ENCODE measurements around the gene OR2F1.
A peak's percentile ranks its signal among the peaks of the same experiment; 100 is the strongest.

Gene OR2F1, protein sequence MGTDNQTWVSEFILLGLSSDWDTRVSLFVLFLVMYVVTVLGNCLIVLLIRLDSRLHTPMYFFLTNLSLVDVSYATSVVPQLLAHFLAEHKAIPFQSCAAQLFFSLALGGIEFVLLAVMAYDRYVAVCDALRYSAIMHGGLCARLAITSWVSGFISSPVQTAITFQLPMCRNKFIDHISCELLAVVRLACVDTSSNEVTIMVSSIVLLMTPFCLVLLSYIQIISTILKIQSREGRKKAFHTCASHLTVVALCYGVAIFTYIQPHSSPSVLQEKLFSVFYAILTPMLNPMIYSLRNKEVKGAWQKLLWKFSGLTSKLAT

DNA sequence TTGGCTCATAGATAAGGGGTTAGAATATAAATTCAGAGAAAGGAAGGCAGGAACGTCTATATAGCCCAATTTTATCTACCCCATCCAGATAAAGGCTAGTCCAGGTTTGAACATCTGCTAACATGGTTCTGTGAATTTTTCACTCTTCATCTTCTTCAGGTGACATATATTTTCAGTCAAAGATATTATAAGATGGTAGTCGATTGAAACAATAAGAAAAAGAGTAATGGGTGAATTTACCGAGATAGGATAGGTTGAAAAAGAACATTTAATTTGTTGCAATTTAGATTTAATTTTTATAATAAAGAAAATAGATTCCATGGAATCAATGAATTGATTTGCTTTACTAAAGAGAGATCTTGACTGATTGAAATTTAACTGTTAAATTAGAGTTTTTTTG, at the start of gene OR2F1:
OR2F1 (plus strand) TSS at position 301 of the 400 bp plus-strand sequence. CDS start 5,127 bp downstream, outside the sequence.
- DNase-seq (ENCODE audit: low spot score) = no peak

DNA sequence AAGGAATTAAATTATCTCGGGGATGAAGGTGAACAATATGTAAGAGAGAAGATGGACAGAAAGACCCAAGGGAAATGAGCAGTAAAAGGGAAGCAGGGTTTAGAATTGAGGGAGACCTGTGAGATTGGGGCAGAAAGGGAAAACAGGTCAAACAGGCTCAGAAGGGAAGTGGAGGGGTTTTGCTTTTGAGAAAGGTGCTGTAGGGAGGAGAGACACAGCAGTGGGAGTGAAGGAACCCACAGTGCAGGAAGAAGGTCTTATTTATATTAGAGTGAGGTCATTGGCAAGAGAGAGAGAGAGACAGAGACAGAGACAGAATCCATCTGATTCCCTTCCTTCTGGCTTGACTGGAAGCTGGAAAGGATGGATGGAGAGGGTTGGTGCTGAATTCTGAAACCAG, 49.1 kb upstream of the OR2F1 start:
- no peak for DNase-seq (ENCODE audit: low spot score)

DNA sequence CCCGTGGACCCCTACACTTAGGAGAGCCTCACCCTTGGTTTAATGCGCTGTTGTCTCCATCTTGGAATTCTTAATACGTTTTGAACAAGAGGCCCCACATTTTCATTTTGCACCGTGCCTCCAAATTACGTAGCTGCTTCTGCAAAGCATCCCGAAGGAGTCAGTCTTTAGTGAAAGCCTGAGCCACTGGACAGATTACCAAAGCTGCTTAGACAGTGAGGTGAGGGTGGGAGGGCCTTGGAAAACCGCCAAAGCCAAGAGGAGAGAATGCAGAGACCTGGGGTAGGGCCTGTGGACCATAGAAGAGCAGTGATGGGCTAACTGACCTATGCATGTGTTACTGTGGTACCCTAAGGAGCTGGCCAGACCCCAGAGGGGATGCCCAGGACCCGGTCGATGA, 48.5 kb upstream of the OR2F1 start:
- DNase-seq (ENCODE audit: low spot score) = no peak

- DNase-seq (ENCODE audit: low spot score) = no peak
Measured at GRCh38 chr7:143906895-143907294, 47.7 kb upstream of the OR2F1 start.

GRCh38 chr7:143908120-143908519, 46.5 kb upstream of the OR2F1 start:
- DNase-seq (ENCODE audit: low spot score) = no peak

DNA sequence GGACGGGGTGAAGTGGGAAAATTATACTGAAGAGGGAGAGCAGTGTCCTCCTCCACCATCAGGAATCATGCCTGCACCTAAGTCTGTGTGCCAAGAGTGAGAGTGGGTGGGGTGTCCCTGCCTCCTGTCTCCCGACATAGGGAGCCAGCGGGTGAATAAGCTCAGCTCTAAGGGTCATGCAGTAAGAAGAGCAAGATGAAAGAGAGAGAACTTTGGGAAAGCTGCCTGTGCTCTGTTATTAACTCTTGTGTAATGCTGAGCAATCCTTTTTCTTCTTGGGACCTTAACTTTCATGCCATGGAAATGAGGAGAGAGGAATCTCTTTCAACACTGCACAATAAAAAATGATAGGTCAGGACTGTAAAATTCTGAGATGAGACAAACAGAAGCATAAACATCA, 44.8 kb upstream of the OR2F1 start:
- no peak for DNase-seq (ENCODE audit: low spot score)

DNA sequence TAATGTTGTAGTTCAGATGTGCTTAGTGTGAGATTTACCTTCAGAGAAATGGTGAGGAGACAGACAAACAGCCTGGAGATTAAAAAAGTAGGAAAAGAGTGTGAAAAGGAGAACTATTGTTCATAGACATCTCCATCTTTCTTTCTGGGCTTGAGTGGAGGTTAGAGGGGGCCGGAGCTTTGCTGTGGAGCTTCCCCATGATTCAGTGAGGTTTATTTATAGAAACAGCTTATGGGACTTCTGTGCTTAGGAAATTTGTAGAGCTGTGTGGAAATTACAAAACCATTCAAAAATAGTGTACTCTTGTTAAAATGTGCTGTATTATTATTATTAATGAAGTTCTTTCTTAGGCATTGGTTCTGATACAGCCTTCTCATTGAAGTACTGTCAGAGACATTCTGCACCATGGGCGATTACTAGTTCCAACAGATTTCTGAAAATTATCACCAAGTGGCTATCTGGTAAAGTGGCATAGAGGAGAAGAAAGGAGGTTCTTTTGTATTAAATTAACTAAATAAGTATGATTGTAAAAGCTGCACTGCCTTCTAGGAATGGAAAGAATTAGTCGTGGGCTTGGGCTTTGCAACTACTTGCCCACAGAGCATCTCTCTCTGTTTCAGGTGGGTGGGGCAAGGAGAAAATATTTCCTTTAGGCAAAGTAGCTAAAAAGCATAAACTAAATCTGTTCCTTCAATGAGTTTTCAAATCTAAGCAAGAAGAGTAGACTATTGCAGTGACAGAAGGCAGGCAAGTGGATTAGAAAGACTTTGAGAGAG, 44.0 kb upstream of the OR2F1 start:
- DNase-seq (ENCODE audit: low spot score) = no peak

DNA sequence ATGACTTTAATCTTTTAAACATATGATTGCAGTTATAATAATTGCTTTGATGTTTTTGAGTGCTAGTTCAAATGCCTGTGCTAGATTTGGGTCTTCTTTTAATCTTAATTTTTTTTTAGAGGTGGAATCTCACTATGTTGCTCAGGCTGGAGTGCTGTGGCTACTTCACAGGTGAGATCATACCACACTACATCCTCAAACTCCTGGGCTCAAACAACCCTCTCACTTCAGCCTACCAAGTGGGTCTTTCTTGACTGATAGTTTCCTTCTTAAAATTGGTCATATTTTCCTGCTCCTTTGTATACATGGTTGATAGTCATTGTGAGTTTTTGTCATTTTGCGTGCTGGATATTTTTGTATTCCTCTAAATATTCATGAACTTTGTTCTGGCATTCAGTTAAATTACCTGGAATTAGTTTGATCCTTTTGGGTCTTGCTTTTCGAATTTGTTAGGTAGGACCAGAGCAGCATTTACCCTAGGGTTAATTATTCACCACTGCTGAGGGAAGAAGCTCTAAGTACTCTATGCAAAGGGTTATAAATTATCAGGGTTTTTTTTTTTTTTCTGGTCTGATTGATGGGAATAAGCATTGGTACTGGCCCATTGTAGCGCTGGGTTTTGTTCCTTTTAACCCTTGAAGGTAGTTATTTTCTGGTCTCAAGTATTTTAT, 40.6 kb upstream of the OR2F1 start:
- no peak for DNase-seq (ENCODE audit: low spot score)

DNA sequence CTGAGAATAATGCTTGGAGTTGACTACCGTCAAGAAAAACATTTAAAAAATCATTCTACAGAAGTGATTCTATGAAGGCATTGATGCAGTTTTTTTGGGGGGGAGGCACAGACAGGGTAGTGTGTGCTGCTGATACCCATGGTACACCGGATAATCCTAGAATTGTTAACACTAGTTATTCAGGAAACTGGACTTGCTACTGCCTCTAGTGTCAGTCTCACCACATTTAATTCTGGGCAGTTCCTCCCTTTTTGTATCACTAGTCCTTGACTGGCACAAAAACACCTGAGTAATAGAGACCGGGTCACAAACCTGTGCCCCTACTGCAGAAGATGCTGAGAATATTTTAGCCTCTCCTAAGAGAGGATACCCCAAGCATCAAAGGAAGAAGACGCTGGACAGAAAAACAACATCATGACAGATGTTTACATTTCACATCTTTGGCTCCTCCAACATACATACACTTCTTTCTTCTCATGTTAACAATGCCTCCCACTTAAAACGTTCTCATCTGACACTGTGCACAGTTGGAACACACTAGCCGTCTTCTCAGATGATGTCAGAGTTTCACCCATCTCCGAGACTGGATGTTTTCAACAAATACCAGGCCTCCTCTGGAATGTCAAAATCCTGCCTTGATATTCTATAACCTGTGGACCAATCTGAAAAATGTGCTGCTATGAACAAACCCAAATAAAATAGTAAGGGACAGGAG, 39.5 kb upstream of the OR2F1 start:
- no peak for DNase-seq (ENCODE audit: low spot score)

DNA sequence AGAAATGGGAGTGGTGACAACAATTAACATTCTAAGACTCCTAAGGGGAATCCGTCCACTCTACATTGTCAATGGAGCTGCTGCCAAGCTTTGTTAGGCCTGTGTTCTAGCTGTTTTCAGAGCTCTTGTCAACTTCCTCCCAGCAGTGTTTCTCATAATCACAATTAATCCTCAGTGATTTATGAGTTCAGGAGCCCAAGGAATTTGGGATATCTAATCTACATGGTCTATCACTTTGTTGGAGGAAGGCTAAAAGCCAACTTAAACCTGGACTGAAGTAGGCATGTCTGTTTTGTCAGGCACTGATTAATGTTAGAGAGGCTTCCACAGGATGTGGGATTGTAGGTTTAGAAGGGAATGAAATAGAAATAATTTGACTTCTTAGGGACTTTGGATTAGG, 29.8 kb upstream of the OR2F1 start:
- DNase-seq (ENCODE audit: low spot score) = no peak

- no peak for DNase-seq (ENCODE audit: low spot score)
Measured at GRCh38 chr7:143929224-143929920, 25.3 kb upstream of the OR2F1 start.

- no peak for DNase-seq (ENCODE audit: low spot score)
Measured at GRCh38 chr7:143931739-143932138, 22.9 kb upstream of the OR2F1 start.

DNA sequence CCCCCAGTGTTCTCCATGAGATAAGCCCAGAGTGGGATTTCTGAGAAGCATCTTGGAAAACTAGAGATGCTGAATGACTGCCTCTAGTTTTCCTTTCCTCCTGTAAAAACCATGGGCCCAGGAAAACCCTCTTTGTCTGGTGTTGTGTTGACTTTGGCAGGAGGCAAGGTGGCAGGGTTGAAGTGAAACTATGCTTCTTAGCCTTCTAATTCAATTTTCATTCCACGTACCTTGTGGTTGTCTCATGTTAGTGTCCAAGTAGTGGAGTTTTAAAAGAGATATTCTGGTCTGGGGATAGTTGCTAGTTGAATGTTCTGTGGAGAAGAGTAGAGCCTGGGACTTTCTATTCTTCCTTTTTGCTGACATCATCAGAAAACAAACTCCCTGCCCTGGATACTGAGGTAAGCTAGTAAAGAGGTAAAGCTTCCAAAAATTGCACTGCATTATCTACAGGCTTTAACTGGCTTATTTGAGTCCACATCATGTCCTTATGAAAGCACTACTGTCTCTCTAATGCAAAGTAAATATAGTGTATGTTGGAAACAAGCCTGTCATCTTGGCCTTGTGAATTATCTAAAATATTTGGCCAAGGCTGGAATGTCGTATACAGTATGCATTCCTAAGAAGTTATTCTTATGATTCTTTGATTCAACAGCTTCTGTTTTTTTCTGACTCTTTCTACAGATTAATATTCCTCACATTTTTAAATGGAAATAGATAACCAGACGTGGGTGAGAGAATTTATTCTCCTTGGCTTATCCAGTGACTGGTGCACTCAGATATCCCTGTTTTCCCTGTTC, 19.9 kb upstream of the OR2F1 start, which contains the start of gene OR2F2:
OR2F2 (plus strand) TSS at position 708 of the 800 bp plus-strand sequence; CDS start at position 708, 0 bp downstream.
- peak; percentile 11 for DNase-seq (ENCODE audit: low spot score)

GRCh38 chr7:143936087-143937009, 18.3 kb upstream of the OR2F1 start:
- DNase-seq (ENCODE audit: low spot score) = peak; percentile 33

- no peak for DNase-seq (ENCODE audit: low spot score)
Measured at GRCh38 chr7:143938379-143939243, 16.0 kb upstream of the OR2F1 start.

- no peak for DNase-seq (ENCODE audit: low spot score)
Measured at GRCh38 chr7:143945423-143945822, 9.2 kb upstream of the OR2F1 start.

DNA sequence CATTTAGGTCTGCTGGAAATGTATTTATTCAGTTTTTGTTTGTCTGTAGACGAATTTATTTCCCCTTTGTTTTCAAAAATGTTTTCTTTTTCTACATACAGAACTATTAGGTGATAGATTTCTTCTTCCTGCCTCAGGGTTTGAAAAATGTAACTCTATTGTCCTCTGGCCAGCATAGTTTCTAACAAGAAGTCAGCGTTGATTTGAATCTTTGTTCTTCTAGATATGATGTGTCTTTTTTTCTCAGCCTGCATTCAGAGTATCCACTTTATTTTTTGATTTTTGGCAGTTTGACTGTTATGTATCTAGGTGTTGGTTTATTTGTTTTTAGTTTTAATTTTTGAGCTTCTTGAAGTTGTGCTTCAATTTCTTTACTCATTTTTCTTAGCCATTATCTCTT, 7.5 kb upstream of the OR2F1 start:
- no peak for DNase-seq (ENCODE audit: low spot score)

DNA sequence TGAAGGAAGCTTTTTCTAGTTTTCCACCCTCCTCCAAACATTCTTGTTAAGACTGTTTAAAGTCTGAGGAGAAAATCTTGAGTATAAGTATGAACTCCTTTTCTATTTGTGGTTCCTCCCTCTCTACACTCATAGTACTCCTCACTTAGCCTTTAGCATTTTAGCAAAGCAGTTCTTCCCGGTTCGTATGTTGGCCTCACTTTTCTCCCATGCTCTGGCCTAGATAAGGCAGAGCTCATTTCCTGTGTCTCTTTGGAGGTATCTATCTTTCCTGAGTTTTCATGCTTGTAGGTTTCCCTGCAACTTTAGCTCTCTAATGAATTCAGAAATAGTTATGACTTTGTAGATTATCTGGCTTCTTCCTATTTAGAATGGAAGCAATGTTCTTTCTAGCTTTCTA, 5.9 kb upstream of the OR2F1 start:
- no peak for DNase-seq (ENCODE audit: low spot score)

DNA sequence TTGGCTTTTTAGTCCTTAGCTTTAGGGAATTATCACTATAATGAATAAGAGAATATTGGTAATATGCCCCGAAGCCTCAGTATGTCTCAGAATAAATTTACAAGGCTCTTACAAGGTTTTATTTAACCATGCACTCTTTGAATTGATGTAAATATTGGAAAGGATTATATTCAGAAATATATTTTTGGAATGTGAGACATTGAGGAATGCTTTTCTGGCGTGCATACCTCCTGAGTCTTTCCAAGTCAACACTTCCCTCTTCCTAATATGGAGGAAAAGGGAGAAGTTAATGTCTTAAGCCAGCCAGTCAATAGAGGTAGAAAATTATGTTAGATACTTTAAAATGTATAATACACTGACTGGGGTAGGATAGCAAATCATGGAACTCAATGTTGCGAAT, 1.2 kb upstream of the OR2F1 start:
- DNase-seq (ENCODE audit: low spot score) = no peak

Measured in AG08396 (cell line).